ENCODE results near the gene PSPN. TPM values are rescaled to one million over a fixed set of nuclear protein-coding genes. Genes with fewer than 3 reads are reported as not detected.

Gene PSPN
- total and polyA plus RNA-seq, 2 donors (not counting 1 experiment from before 2014, with no cell fraction given): 1.1 to 3.0 TPM

DNA sequence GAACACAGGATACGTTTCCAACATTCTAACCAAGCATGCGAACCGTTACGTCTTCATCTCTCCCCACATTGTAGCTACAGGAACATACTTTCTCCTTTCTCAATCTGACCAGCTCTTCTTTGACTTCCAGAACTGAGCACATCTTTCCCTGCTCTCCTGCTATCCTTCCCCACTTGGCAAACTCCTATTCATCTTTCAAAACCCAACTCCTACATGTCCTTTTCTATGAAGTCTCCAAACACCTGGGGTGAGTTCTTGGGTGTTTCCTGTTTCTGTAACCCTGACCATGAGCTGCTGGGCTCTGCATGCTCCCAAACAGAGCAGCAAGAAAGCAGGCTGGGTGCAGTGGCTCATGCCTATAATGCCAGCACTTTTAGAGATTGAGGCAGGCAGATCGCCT, 48.9 kb downstream of the PSPN start:
- Histone ChIP-seq H3K79me2 (ENCODE audit: control insufficient read depth, insufficient read depth, low read length) (no peaks in the 10 kb centered on the region), H3K9me3 (ENCODE audit: control extremely low read depth in 1 of 3, control insufficient read depth in 2 of 3, insufficient read depth in 1 of 3, low read length in 2 of 3) (peaks cover 0 to 3% (median 0%) of the 10 kb centered on the region in 3 donors), H3K4me2 (replicated peaks; ENCODE audit: low read depth, low read length, poor library complexity, severe bottlenecking) (no peak overlapping the region), H4K20me1 (ENCODE audit: control insufficient read depth, insufficient read depth, low read length, poor library complexity, severe bottlenecking) (no peaks in the 10 kb centered on the region), H3K4me3 (ENCODE audit: control extremely low read depth in 1 of 5, extremely low read depth in 1 of 5, insufficient read depth in 1 of 5, low read depth in 2 of 5, low read length in 4 of 5) (no peak overlapping the region), H3K27ac (ENCODE audit: low read length in 2 of 2) (no peak overlapping the region), H3K27me3 (replicated peaks in 1 of 4; ENCODE audit: control extremely low read depth in 1 of 4, control insufficient read depth in 3 of 4, insufficient read depth in 4 of 4, low read length in 3 of 4) (no peaks in the 10 kb centered on the region), H3K36me3 (replicated peaks in 1 of 2; ENCODE audit: control extremely low read depth in 1 of 2, control insufficient read depth in 1 of 2, extremely low read depth in 1 of 2, insufficient read depth in 2 of 2, low read length in 1 of 2) (no peaks in the 10 kb centered on the region), H3K4me1 (ENCODE audit: control insufficient read depth in 2 of 2, insufficient read depth in 2 of 2, low read length in 2 of 2) (no peaks in the 10 kb centered on the region), H3K9ac (ENCODE audit: low read length) (no peak overlapping the region), H2AFZ (ENCODE audit: insufficient read depth, low read depth, low read length, poor library complexity, severe bottlenecking) (no peak overlapping the region)
- Mint-ChIP-seq H3K27me3 (peaks cover 18% of the 10 kb centered on the region), H3K4me3 (no peak overlapping the region), H3K4me1 (no peaks in the 10 kb centered on the region), H3K9me3 (ENCODE audit: insufficient read depth) (no peaks in the 10 kb centered on the region), H3K27ac (no peak overlapping the region)
- 87% methylated on average over 5 of the region's 5 CpGs for WGBS (ENCODE audit: insufficient coverage)
- no peak for DNase-seq
- ChIA-PET POLR2A (no interaction called here), CTCF (interaction anchor here (0.6 kb wide), 1 partner anchor 538 kb away, joined by 3 read pairs; no protein-coding TSS in a partner anchor)
- no peak for ATAC-seq (ENCODE audit: low read depth)
- TF ChIP-seq EZH2 (IDR thresholded peaks at IDR 0.05; ENCODE audit: borderline replicate concordance, insufficient read depth, low read depth, low read length, poor library complexity, severe bottlenecking): no peak
- TF ChIP-seq, protein P1, sequence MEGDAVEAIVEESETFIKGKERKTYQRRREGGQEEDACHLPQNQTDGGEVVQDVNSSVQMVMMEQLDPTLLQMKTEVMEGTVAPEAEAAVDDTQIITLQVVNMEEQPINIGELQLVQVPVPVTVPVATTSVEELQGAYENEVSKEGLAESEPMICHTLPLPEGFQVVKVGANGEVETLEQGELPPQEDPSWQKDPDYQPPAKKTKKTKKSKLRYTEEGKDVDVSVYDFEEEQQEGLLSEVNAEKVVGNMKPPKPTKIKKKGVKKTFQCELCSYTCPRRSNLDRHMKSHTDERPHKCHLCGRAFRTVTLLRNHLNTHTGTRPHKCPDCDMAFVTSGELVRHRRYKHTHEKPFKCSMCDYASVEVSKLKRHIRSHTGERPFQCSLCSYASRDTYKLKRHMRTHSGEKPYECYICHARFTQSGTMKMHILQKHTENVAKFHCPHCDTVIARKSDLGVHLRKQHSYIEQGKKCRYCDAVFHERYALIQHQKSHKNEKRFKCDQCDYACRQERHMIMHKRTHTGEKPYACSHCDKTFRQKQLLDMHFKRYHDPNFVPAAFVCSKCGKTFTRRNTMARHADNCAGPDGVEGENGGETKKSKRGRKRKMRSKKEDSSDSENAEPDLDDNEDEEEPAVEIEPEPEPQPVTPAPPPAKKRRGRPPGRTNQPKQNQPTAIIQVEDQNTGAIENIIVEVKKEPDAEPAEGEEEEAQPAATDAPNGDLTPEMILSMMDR (IDR thresholded peaks at IDR 0.05): no peak
- intact Hi-C loops (cut with micrococcal nuclease): no loop called here

DNA sequence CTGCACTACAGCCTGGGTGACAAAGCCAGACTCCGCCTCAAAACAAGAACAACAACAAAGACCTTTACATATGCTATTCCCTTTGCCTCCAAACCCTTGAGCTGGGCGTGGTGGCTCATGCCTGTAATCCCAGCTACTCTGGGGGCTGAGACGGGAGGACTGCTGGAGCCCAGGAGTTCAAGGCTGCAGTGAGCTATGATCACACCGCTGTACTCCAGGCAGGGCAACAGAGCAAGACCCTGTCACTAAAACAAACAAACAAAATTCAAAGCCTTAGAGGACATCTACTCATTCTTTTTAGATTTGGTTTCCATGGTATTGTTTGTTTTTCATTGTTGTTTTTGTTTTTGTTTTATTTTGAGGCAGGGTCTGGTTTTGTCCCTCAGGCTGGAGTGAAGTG, 50.1 kb downstream of the PSPN start:
- no peak overlapping the region for H3K4me3 ChIP-seq (ENCODE audit: control extremely low read depth in 1 of 5, extremely low read depth in 1 of 5, insufficient read depth in 1 of 5, low read depth in 2 of 5, low read length in 4 of 5)
- H3K27ac Mint-ChIP-seq: no peak overlapping the region
- no peaks in the 10 kb centered on the region for H3K79me2 ChIP-seq (ENCODE audit: control insufficient read depth, insufficient read depth, low read length)
- no peak overlapping the region for H3K27ac ChIP-seq (ENCODE audit: low read length in 2 of 2)
- ATAC-seq (ENCODE audit: low read depth) (no peak), DNase-seq (no peak)
- ChIA-PET POLR2A (no interaction called here), CTCF (interaction anchor here (0.7 kb wide), 1 partner anchor 221 kb away, joined by 5 read pairs; no protein-coding TSS in a partner anchor)
- no peak overlapping the region for H3K4me2 ChIP-seq (replicated peaks; ENCODE audit: low read depth, low read length, poor library complexity, severe bottlenecking)
- peaks cover 18% of the 10 kb centered on the region for H3K27me3 Mint-ChIP-seq
- no peak overlapping the region for H3K9ac ChIP-seq (ENCODE audit: low read length)
- no peaks in the 10 kb centered on the region for H3K27me3 ChIP-seq (replicated peaks in 1 of 4; ENCODE audit: control extremely low read depth in 1 of 4, control insufficient read depth in 3 of 4, insufficient read depth in 4 of 4, low read length in 3 of 4)
- H3K36me3 ChIP-seq (replicated peaks in 1 of 2; ENCODE audit: control extremely low read depth in 1 of 2, control insufficient read depth in 1 of 2, extremely low read depth in 1 of 2, insufficient read depth in 2 of 2, low read length in 1 of 2): no peaks in the 10 kb centered on the region
- no peak overlapping the region for H3K4me3 Mint-ChIP-seq
- intact Hi-C loops (cut with micrococcal nuclease): no loop called here
- no peaks in the 10 kb centered on the region for H3K4me1 ChIP-seq (ENCODE audit: control insufficient read depth in 2 of 2, insufficient read depth in 2 of 2, low read length in 2 of 2)
- H2AFZ ChIP-seq (ENCODE audit: insufficient read depth, low read depth, low read length, poor library complexity, severe bottlenecking): no peak overlapping the region
- H3K9me3 Mint-ChIP-seq (ENCODE audit: insufficient read depth): no peaks in the 10 kb centered on the region
- TF ChIP-seq, protein P1 (IDR thresholded peaks at IDR 0.05): no peak
- no peak for TF ChIP-seq EZH2 (IDR thresholded peaks at IDR 0.05; ENCODE audit: borderline replicate concordance, insufficient read depth, low read depth, low read length, poor library complexity, severe bottlenecking)
- H3K9me3 ChIP-seq (ENCODE audit: control extremely low read depth in 1 of 3, control insufficient read depth in 2 of 3, insufficient read depth in 1 of 3, low read length in 2 of 3): peaks cover 0 to 3% (median 0%) of the 10 kb centered on the region in 3 donors
- no peaks in the 10 kb centered on the region for H4K20me1 ChIP-seq (ENCODE audit: control insufficient read depth, insufficient read depth, low read length, poor library complexity, severe bottlenecking)
- H3K4me1 Mint-ChIP-seq: no peaks in the 10 kb centered on the region
- WGBS (ENCODE audit: insufficient coverage): 83% methylated on average over 3 of the region's 4 CpGs

Small RNA genes lying within 50 kb of the gene (small RNA-seq; reads per million reads assigned to genes)
- gene MIR6790 (ENCODE audit: insufficient read length, low read depth, low replicate concordance) (not detected), gene MIR6885 (ENCODE audit: insufficient read length, low read depth, low replicate concordance) (not detected)

Other genes with a start within 250 kb of the PSPN start
- gene ACSBG2, start 240.3 kb downstream of the PSPN start, total RNA-seq: not detected in 2 replicates
- not detected in 2 replicates for gene ACSBG2, start 240.3 kb downstream of the PSPN start, polyA plus RNA-seq
- gene MLLT1, start 96.0 kb downstream of the PSPN start, total RNA-seq: 40.2 and 45.7 TPM in 2 replicates
- 15.3 and 19.4 TPM in 2 replicates for gene MLLT1, start 96.0 kb downstream of the PSPN start, polyA plus RNA-seq
- not detected in 2 replicates for gene ACER1, start 42.3 kb downstream of the PSPN start, total RNA-seq
- 0.14 TPM in 1 of 2 replicates, not detected in the other for gene ACER1, start 42.3 kb downstream of the PSPN start, polyA plus RNA-seq
- 38.2 and 39.8 TPM in 2 replicates for gene CLPP, start 14.4 kb downstream of the PSPN start, total RNA-seq
- 82.1 and 83.4 TPM in 2 replicates for gene CLPP, start 14.4 kb downstream of the PSPN start, polyA plus RNA-seq
- gene ALKBH7, start 3.1 kb downstream of the PSPN start, total RNA-seq: 62.7 and 67.0 TPM in 2 replicates
- gene ALKBH7, start 3.1 kb downstream of the PSPN start, polyA plus RNA-seq: 27.5 and 36.4 TPM in 2 replicates
- gene GTF2F1, start 17.2 kb upstream of the PSPN start, total RNA-seq: 56.5 and 63.4 TPM in 2 replicates
- gene GTF2F1, start 17.2 kb upstream of the PSPN start, polyA plus RNA-seq: 41.0 and 47.8 TPM in 2 replicates
- gene KHSRP, start 48.9 kb upstream of the PSPN start, total RNA-seq: 195 and 205 TPM in 2 replicates
- 79.6 and 82.8 TPM in 2 replicates for gene KHSRP, start 48.9 kb upstream of the PSPN start, polyA plus RNA-seq
- 0.29 and 0.30 TPM in 2 replicates for gene SLC25A41, start 57.8 kb upstream of the PSPN start, total RNA-seq
- gene SLC25A41, start 57.8 kb upstream of the PSPN start, polyA plus RNA-seq: 0.07 and 0.48 TPM in 2 replicates
- gene SLC25A23, start 83.9 kb upstream of the PSPN start, total RNA-seq: 19.9 and 25.3 TPM in 2 replicates
- gene SLC25A23, start 83.9 kb upstream of the PSPN start, polyA plus RNA-seq: 2.4 and 9.3 TPM in 2 replicates
- gene CRB3, start 88.3 kb upstream of the PSPN start, total RNA-seq: 3.1 and 3.6 TPM in 2 replicates
- 1.0 and 2.1 TPM in 2 replicates for gene CRB3, start 88.3 kb upstream of the PSPN start, polyA plus RNA-seq
- gene DENND1C, start 105.9 kb upstream of the PSPN start, total RNA-seq: 117 and 119 TPM in 2 replicates
- gene DENND1C, start 105.9 kb upstream of the PSPN start, polyA plus RNA-seq: 132 and 134 TPM in 2 replicates
- gene TUBB4A, start 126.4 kb upstream of the PSPN start, total RNA-seq: 21.9 and 22.1 TPM in 2 replicates
- gene TUBB4A, start 126.4 kb upstream of the PSPN start, polyA plus RNA-seq: 3.3 and 3.9 TPM in 2 replicates
- 11.7 TPM in 2 replicates for gene TNFSF9, start 155.1 kb upstream of the PSPN start, total RNA-seq
- gene TNFSF9, start 155.1 kb upstream of the PSPN start, polyA plus RNA-seq: 8.9 and 24.3 TPM in 2 replicates
- 48.5 and 49.1 TPM in 2 replicates for gene CD70, start 215.2 kb upstream of the PSPN start, total RNA-seq
- gene CD70, start 215.2 kb upstream of the PSPN start, polyA plus RNA-seq: 14.6 and 23.9 TPM in 2 replicates

All from B cell (primary cell).